HG03103 (cell line): ENCODE data around the gene PUDP.
"Not testable (repeated sequence)": the region's sequence is repeated elsewhere in the genome, so short reads cannot be mapped to it uniquely, and the experiment has no call there.

ENCODE experiments used
- ATAC-seq: cut with Tn5 transposase; IDR thresholded peaks from one replicate; pipeline ENCODE4 v1.9.1; 2021; ENCODE audit warnings: low read depth; ENCODE audit not compliant: unreplicated experiment

Gene PUDP

GRCh38 chrX:7050271-7050670 is 97.7 kb downstream of the PUDP start:
- no peak for ATAC-seq

GRCh38 chrX:7047951-7048350 is 100.0 kb downstream of the PUDP start:
- ATAC-seq = no peak

- ATAC-seq = no peak
Observed at GRCh38 chrX:7045238-7045955, 102.6 kb downstream of the PUDP start.

GRCh38 chrX:7043796-7044433 is 104.0 kb downstream of the PUDP start:
- ATAC-seq = not testable (repeated sequence)

GRCh38 chrX:7028246-7028645 is 119.7 kb downstream of the PUDP start:
- no peak for ATAC-seq

- no peak for ATAC-seq
Observed at GRCh38 chrX:7027071-7027470, 120.9 kb downstream of the PUDP start.

- not testable (repeated sequence) for ATAC-seq
Observed at GRCh38 chrX:7026365-7026764, 121.6 kb downstream of the PUDP start.

GRCh38 chrX:7025471-7025870 is 122.5 kb downstream of the PUDP start:
- ATAC-seq = no peak

- ATAC-seq = no peak
Observed at GRCh38 chrX:7024850-7025249, 123.1 kb downstream of the PUDP start.

GRCh38 chrX:7022996-7023395 is 125.0 kb downstream of the PUDP start:
- ATAC-seq = not testable (repeated sequence)

GRCh38 chrX:7021991-7022390 is 126.0 kb downstream of the PUDP start:
- no peak for ATAC-seq

GRCh38 chrX:7019555-7019954 is 128.4 kb downstream of the PUDP start:
- no peak for ATAC-seq

- not testable (repeated sequence) for ATAC-seq
Observed at GRCh38 chrX:7012262-7012834, 135.6 kb downstream of the PUDP start.

GRCh38 chrX:7010897-7011296 is 137.1 kb downstream of the PUDP start:
- ATAC-seq = not testable (repeated sequence)

- not testable (repeated sequence) for ATAC-seq
Observed at GRCh38 chrX:7007328-7007727, 140.6 kb downstream of the PUDP start.
